ENCODE results near the gene MYO1B. TPM values are rescaled to one million over a fixed set of nuclear protein-coding genes. Genes with fewer than 3 reads are reported as not detected.
A peak's percentile ranks its signal among the peaks of the same experiment; 100 is the strongest.

The MYO1B gene
- total RNA-seq, 1 donor = 0.27 TPM

DNA sequence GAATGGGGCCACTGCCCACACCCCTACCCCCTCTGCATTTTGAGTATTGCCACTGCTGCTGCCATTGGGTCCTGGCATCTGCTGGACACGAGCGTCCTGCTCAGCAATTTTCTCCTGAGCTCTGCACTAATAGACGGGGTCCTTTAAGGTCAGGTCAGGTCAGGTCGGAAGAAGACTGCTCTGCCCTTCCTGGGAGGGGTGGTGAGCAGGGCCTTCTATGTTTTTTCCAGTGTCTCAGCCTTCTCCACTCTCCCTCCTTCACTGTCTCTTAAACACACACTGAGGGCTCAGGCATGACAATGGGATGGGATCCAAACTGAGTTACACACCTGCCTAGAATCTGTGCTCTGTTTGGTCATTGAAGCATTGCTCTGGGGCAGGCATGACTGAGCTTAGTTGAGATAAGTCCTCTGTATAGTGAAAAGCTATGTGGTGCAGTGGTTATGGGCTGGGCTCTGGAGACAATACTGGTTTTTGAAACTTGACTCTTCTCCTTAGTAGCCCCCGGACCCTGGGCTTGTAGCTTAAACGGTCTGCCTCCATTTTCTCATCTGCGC, 10.6 kb downstream of the MYO1B start:
- DNase-seq (ENCODE audit: low read depth in 2 of 3, low spot score in 2 of 3) = no peak

DNA sequence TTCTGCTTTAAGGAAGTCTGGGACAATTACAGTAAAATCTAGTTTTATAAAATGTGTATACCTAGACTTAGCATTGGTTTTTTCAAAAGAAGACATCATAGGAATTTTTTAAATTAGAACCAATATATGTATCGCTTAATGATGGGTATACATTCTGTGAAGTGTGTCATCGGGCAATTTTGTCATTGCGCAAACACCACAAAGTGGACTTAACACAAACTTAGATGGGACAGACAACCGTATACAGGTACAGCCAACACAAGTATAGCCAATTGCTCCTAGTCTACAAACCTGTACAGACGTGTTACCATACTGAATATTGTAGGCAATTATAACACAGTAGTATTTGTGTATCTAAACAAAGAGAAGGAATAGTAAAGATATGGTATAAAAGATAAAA, 12.7 kb downstream of the MYO1B start:
- no peak for DNase-seq (ENCODE audit: low read depth in 2 of 3, low spot score in 2 of 3)

- no peak for DNase-seq (ENCODE audit: low read depth in 2 of 3, low spot score in 2 of 3)
These were observed 13.8 kb downstream of the MYO1B start for GRCh38 chr2:191258996-191259395.

DNA sequence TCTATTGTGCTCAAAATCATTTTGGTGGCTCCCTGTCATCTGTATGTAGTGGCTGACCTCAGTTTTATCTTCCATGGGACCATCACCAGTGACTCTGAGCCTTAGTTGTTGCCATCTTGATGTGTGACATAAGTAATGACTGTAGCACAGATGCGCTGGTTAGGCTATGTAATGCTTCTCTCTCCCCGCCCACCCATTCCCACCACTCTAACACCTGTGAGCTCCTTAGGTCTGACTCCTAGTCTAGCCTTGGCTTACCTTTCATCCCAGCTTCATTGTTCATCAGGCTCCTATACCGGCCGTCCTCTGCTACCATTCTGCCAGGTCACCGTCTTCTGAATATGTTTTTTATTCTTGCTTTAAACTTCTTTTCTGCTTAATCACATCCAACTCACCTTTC, 17.2 kb downstream of the MYO1B start:
- DNase-seq (ENCODE audit: low read depth in 2 of 3, low spot score in 2 of 3) = no peak

DNA sequence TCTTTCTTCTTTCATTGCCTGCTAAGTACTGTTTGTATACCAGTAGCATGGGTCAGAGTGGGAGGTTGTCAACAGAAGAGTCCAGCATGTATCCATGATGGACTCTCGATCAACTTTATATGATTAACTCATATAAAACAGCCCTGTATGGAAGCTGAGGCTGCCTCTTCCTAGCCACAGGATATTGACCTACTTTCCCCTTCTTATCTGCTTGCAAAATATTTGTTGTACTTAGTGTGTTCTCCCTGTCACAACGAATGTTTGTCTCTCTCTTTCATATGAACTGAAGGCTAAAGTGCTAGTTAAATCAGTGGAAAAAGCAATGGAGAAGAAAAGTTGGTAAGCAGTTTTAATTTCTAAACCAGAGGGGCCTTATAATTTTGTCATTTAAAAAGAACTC, 17.8 kb downstream of the MYO1B start:
- DNase-seq (ENCODE audit: low read depth in 2 of 3, low spot score in 2 of 3) = no peak

DNA sequence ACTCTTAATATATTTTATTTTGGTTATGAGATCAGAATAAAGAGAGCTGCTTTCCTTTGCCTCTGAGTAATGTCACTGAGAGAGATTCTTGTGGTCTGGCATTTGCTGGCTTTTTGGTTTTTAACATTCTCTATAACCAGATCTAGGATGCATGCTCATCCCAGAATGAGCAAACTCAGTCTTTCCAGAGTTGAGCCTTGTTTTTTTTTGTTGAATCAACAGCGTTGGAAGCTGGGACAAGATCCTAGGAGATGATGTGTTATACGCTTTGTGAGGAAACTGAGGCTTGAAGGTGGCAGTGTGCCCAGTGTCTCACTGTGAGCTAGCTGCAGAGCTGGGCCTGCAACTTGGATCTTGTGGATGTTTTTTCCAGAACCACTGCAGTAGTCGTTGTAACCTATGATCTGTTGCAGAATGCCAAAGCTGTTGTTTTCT, 19.5 kb downstream of the MYO1B start:
- DNase-seq (ENCODE audit: low read depth in 2 of 3, low spot score in 2 of 3) = no peak

GRCh38 chr2:191265311-191266170, 20.3 kb downstream of the MYO1B start:
- DNase-seq (ENCODE audit: low read depth in 2 of 3, low spot score in 2 of 3) = no peak

GRCh38 chr2:191266201-191266600, 21.0 kb downstream of the MYO1B start:
- DNase-seq (ENCODE audit: low read depth in 2 of 3, low spot score in 2 of 3) = no peak

DNA sequence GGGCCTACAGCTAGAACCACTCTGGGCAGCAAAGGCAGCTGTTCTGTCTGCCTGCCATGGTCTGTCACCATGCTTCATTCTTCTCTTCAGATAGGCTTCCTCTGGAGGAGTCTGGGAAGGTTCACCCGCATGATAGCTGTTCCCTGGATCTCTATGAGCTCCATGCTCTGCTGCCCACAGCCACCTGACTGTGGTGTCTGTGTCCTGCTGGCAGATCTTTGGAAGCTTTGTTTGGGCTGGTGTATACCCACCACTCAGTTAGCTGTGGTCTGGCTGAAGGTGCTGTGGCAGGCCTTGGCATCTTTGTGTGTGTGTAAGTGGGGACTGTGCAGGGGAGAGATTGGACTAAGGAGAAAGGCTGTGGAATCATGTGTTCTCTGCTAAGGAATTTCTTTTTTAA, 23.4 kb downstream of the MYO1B start:
- no peak for DNase-seq (ENCODE audit: low read depth in 2 of 3, low spot score in 2 of 3)

DNA sequence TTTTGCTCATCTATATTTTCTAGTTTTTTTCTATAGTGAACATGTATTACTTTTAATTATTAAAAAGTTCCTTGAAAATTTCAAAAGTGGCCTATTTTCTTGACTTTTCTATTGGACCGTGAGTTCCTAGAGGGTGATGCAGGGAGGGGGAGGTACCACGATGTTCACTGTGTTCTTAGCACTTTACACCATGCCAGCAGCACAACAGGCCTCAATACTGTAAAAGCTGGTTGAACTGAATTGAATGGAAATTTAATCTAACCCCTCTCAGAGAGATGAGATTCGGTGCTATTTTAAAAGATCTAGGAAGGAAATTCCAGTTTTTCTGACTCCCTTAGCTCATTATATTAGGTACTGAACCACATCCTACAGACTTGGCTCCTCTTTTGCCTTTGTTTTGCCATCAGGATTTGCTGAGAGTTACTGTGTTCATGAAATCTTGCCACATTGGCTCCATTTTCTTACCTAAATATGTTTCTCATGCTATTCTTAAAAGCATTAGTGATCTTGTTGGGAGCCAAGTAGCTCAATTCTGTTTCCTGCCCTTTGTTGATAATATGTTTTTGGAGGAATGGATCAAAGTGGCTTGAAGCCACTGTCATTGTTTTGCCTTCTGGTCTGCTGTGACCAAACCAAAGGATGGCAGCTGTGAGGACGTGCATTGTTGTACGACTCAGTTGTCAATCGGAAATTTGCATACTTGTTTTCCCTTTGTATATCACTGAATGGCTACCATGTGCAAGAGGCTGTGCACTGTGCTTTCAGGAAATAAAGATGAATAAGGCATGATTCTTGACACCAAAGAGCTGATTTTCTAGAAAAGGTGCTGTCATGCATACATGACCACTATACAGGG, 25.3 kb downstream of the MYO1B start:
- no peak for DNase-seq (ENCODE audit: low read depth in 2 of 3, low spot score in 2 of 3)

DNA sequence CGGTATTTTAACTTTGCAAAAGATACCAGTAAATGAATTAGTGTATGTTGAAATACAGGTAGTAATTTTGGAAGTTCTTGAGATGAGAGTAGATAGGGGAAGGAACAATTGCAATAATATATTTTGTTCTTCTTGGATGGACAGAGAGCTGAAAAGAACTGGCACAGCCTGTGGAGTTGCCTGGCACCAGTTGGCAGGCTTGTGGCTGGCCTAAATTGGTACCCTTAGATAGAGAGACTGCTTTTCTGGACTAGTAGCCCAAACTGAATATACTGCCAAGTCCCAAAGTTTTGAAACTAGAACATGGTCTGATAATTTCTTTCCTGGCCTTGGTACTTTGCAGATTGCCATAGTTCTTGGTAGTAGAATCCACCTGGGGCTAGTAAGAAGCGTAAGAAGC, 26.9 kb downstream of the MYO1B start:
- no peak for DNase-seq (ENCODE audit: low read depth in 2 of 3, low spot score in 2 of 3)

GRCh38 chr2:191274413-191274815, 29.2 kb downstream of the MYO1B start:
- peak in 2 of 3 donors; percentile 5 to 48 for DNase-seq (ENCODE audit: low read depth in 2 of 3, low spot score in 2 of 3)

GRCh38 chr2:191276792-191277465, 31.7 kb downstream of the MYO1B start:
- no peak for DNase-seq (ENCODE audit: low read depth in 2 of 3, low spot score in 2 of 3)

- no peak for DNase-seq (ENCODE audit: low read depth in 2 of 3, low spot score in 2 of 3)
These were observed 35.1 kb downstream of the MYO1B start for GRCh38 chr2:191280290-191280689.

- no peak for DNase-seq (ENCODE audit: low read depth in 2 of 3, low spot score in 2 of 3)
These were observed 35.9 kb downstream of the MYO1B start for GRCh38 chr2:191280834-191281756.

DNA sequence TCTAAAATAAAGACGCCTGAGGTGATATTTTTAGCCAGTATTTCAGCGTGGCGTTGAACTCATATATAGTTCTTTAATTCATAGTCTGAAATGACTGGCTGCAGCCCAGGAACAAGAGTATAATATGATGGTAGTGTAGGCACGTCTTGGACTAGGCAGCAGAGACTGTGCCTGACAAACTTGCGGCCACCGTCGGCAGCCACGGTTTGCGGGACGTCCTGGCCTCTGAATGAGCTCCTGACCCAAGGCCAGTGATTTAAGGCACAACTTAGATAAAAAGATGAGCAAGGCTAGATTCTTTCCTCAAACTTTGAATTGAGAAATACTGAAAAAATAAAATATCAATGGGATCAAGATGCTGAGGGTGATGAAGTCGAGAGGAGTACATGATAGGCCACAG, 40.0 kb downstream of the MYO1B start:
- DNase-seq (ENCODE audit: low read depth in 2 of 3, low spot score in 2 of 3) = no peak

- no peak for DNase-seq (ENCODE audit: low read depth in 2 of 3, low spot score in 2 of 3)
These were observed 42.6 kb downstream of the MYO1B start for GRCh38 chr2:191287820-191288219.

- no peak for DNase-seq (ENCODE audit: low read depth in 2 of 3, low spot score in 2 of 3)
These were observed 43.8 kb downstream of the MYO1B start for GRCh38 chr2:191289049-191289448.

DNA sequence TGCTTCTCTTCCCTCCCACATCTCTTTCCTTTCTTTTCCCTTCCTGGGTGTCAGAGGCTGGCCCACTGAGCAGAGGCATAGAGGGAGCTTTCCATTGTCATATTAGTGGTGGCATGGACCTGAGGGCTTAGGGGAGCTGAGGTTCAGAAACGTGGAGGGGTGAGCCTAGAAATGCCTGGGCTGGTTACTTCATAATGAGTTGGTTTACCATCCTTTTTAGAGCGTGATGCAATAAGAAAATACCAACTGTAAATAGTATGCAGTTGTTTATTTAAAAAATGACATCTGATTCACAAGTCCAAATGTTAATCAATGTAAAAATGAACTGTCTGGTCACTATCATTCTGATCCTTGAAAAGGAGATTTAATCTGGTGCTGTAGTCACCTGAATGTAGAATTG, 46.3 kb downstream of the MYO1B start:
- no peak for DNase-seq (ENCODE audit: low read depth in 2 of 3, low spot score in 2 of 3)

- DNase-seq (ENCODE audit: low read depth in 2 of 3, low spot score in 2 of 3) = no peak
These were observed 47.7 kb downstream of the MYO1B start for GRCh38 chr2:191292869-191293268.

Measured in hematopoietic multipotent progenitor cell (in vitro differentiated cells).